ENCODE results near the gene GMDS. TPM values are rescaled to one million over a fixed set of nuclear protein-coding genes. Genes with fewer than 3 reads are reported as not detected.

Gene GMDS
- total and polyA plus RNA-seq, 2 of the 8 experiments (the other 6 are each of a cell fraction or from before 2014, with no cell fraction given): 16.8 to 50.0 TPM

- whole genome bisulfite sequencing, 2 experiments (ENCODE audit: extremely low coverage in 1 of 2, insufficient coverage in 1 of 2, insufficient read length in 1 of 2, insufficient replicate concordance in 2 of 2, low coverage in 1 of 2, low lambda C conversion rate in 2 of 2, missing lambda C conversion rate in 1 of 2): 68% methylated on average over 3 of the region's 3 CpGs; no CpG with 5 or more reads in 1 of the 2 experiments
- no peak overlapping the region for H3K56ac ChIP-seq (replicated peaks; ENCODE audit: insufficient read length, low read depth, low read length)
- H3K27me3 ChIP-seq (replicated peaks in 1 of 4; ENCODE audit: control insufficient read depth in 3 of 4, extremely low read depth in 1 of 4, insufficient read depth in 3 of 4, low read length in 3 of 4): no peaks in the 10 kb centered on the region
- no peaks in the 10 kb centered on the region for H3K9me3 ChIP-seq (ENCODE audit: insufficient read depth in 2 of 2, low read depth in 1 of 2, low read length in 1 of 2)
- no peak overlapping the region for H4K5ac ChIP-seq (ENCODE audit: insufficient read length, low read depth, low read length)
- no peak overlapping the region for H3K23ac ChIP-seq (ENCODE audit: insufficient read length)
- no peak overlapping the region for H2AK5ac ChIP-seq (ENCODE audit: low read depth, low read length)
- no peak overlapping the region for H2BK5ac ChIP-seq (ENCODE audit: low read depth, low read length)
- ChIA-PET CTCF (ENCODE audit: partially characterized antibody) (interaction anchor here (0.6 kb wide), 1 partner anchor 1141 kb away, joined by 3 read pairs; no protein-coding TSS in a partner anchor), POLR2A (ENCODE audit: partially characterized antibody) (no interaction called here)
- H3K36me3 ChIP-seq (ENCODE audit: control insufficient read depth in 2 of 4, insufficient read depth in 4 of 4, low read length in 3 of 4): no peaks in the 10 kb centered on the region
- no peak overlapping the region for H4K8ac ChIP-seq (ENCODE audit: extremely low read depth, insufficient read depth, low read length)
- no peak overlapping the region for H2AFZ ChIP-seq (ENCODE audit: low read length)
- H3K79me1 ChIP-seq (ENCODE audit: low read depth, low read length): no peaks in the 10 kb centered on the region; the same call in 1 of the 2 replicates
- H3K27ac ChIP-seq (ENCODE audit: low read depth, low read length): no peak overlapping the region
- no peak overlapping the region for H3K4me2 ChIP-seq (ENCODE audit: insufficient read depth in 1 of 2, low read depth in 2 of 2, low read length in 2 of 2)
- H3K4ac ChIP-seq (replicated peaks; ENCODE audit: insufficient read length, low read depth, low read length): no peak overlapping the region
- H4K91ac ChIP-seq (replicated peaks; ENCODE audit: insufficient read length, low read length): no peak overlapping the region
- no peak overlapping the region for H2BK12ac ChIP-seq (ENCODE audit: low read depth, low read length)
- FAIRE-seq (no peak), DNase-seq (ENCODE audit: low read depth in 1 of 2, low spot score in 2 of 2) (no peak)
- H3K9ac ChIP-seq (replicated peaks in 1 of 4; ENCODE audit: extremely low read depth in 1 of 4, low read depth in 3 of 4, low read length in 3 of 4): no peak overlapping the region
- no peak overlapping the region for H3K4me3 ChIP-seq (ENCODE audit: extremely low read depth in 1 of 4, insufficient read depth in 2 of 4, low read depth in 3 of 4, low read length in 4 of 4)
- TF ChIP-seq ASH2L (IDR thresholded peaks at IDR 0.05; ENCODE audit: low read length) (no peak), NRF1 (IDR thresholded peaks at IDR 0.05; ENCODE audit: low read depth, low read length) (no peak), CBX5 (IDR thresholded peaks at IDR 0.05; ENCODE audit: low read depth, low read length) (no peak), EZH2 (IDR thresholded peaks at IDR 0.05; ENCODE audit: low read depth, low read length, severe bottlenecking) (no peak)
- H2BK20ac ChIP-seq (ENCODE audit: low read length): no peak overlapping the region
- H3K4me1 ChIP-seq (replicated peaks in 1 of 4; ENCODE audit: control insufficient read depth in 3 of 4, insufficient read depth in 4 of 4, low read length in 3 of 4): peaks cover 3 to 11% (median 5%) of the 10 kb centered on the region in 4 experiments; a peak in 4 of 7 replicates
- no peaks in the 10 kb centered on the region for H3K79me2 ChIP-seq (ENCODE audit: control insufficient read depth in 1 of 2, insufficient read depth in 2 of 2, low read length in 2 of 2)
- H3K18ac ChIP-seq (ENCODE audit: extremely low read depth, low read length): no peak overlapping the region
- no peak overlapping the region for H3K14ac ChIP-seq (ENCODE audit: insufficient read length)
- no peaks in the 10 kb centered on the region for H4K20me1 ChIP-seq (replicated peaks in 1 of 2; ENCODE audit: control insufficient read depth in 1 of 2, insufficient read depth in 2 of 2, low read length in 2 of 2)
- H2BK15ac ChIP-seq (ENCODE audit: low read length): no peak overlapping the region
- no peaks in the 10 kb centered on the region for H3K23me2 ChIP-seq (ENCODE audit: low read depth, low read length)
- no peak overlapping the region for H2BK120ac ChIP-seq (replicated peaks; ENCODE audit: low read depth, low read length)
Observed at GRCh38 chr6:1730882-1731281, 514.5 kb downstream of the GMDS start.
